H1 (cell line): Measurements from ENCODE around the gene PCNX1. TPM values are rescaled to one million over a fixed set of nuclear protein-coding genes. Genes with fewer than 3 reads are reported as not detected.

ENCODE experiments used
- CEBPB ChIP-seq: IDR thresholded peaks from 2 replicates; pipeline ENCODE4 v1.6.1; 2012; ENCODE audit warnings: low read depth, low read length
- GABPA ChIP-seq: IDR thresholded peaks from 2 replicates; pipeline ENCODE4 v1.6.1; 2011; ENCODE audit warnings: mild to moderate bottlenecking, low read length, moderate library complexity, borderline replicate concordance; ENCODE audit not compliant: insufficient read depth
- POLR2AphosphoS5 ChIP-seq: IDR thresholded peaks from 2 replicates; pipeline ENCODE4 v1.6.1; 2011; ENCODE audit warnings: low read depth, low read length
- SRF ChIP-seq: IDR thresholded peaks from 2 replicates; pipeline ENCODE4 v1.6.1; 2011; ENCODE audit warnings: mild to moderate bottlenecking, low read depth, low read length, moderate library complexity
- SUZ12 ChIP-seq: fragments of 200-600 bp; sonication (generic); IDR thresholded peaks from 2 replicates; pipeline ENCODE4 v1.6.1; 2012; ENCODE audit warnings: mild to moderate bottlenecking, inconsistent platforms, low read length, moderate library complexity, mixed read lengths
- polyA plus RNA-seq, 7 experiments: library from polyadenylated mRNA; depleted of rRNA in 3 of 7; stranded (reverse) in 5 of 7; unstranded in 2 of 7; fragments of >200 nt in 5 of 7; fragments of 200-250 nt in 2 of 7; gene quantifications; 1 replicate in 5 of 7; 2 replicates in 1 of 7; 4 replicates in 1 of 7; pipeline versions ENCODE4 v1.2.1 to v1.2.3, GENCODE V29; 2011 to 2013; ENCODE audit warnings: missing spikeins in 2 of 7, mixed read lengths in 2 of 7
- total RNA-seq: library from RNA; stranded (reverse); fragmentation: NEBNext Ultra II Directional; extraction: Animal tissue kit (Norgen Biotek cat#: 25700); gene quantifications from 2 replicates; pipeline ENCODE4 v1.2.1, GENCODE V29; 2021
- TF ChIP-seq, protein P1 (sequence below): fragments of 300-600 bp; sonication (generic); IDR thresholded peaks from 2 replicates; pipeline ENCODE4 v1.7.1; 2012; ENCODE audit warnings: low read length, moderate library complexity, mild to moderate bottlenecking, inconsistent platforms; ENCODE audit not compliant: insufficient replicate concordance

PCNX1 gene
- total and polyA plus RNA-seq, 2 of the 8 experiments (the other 6 are each of a cell fraction or from before 2014, with no cell fraction given): 37.7 to 53.2 TPM

DNA sequence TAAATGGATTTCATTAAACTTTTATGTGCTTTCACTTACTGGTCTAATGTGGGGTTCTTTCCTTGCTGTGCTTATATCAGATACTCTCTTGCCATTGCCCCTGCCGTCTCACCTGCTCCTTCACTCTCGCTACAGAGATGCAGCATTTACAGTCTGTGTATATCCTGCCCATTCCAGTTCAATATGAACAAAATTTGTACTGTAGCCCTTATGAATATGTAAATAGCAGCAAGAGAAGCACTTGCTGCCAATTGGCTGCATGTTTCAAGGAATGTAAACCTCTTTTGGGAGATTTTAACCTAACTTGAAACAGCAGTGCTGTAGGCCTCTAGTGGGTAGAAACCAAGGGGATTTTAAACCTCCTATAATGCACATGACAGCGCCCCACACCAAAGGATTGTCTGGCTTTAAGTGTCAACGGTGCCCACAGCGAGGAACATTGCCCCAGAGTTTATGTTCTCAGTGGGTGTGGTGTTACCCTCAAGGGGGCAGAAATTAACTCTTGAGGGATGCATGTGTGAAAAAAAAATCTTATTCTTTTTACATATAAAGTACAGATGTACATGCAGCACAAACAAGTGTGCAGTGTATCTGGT, 19.1 kb downstream of the PCNX1 start (continued):
- TF ChIP-seq, protein P1, sequence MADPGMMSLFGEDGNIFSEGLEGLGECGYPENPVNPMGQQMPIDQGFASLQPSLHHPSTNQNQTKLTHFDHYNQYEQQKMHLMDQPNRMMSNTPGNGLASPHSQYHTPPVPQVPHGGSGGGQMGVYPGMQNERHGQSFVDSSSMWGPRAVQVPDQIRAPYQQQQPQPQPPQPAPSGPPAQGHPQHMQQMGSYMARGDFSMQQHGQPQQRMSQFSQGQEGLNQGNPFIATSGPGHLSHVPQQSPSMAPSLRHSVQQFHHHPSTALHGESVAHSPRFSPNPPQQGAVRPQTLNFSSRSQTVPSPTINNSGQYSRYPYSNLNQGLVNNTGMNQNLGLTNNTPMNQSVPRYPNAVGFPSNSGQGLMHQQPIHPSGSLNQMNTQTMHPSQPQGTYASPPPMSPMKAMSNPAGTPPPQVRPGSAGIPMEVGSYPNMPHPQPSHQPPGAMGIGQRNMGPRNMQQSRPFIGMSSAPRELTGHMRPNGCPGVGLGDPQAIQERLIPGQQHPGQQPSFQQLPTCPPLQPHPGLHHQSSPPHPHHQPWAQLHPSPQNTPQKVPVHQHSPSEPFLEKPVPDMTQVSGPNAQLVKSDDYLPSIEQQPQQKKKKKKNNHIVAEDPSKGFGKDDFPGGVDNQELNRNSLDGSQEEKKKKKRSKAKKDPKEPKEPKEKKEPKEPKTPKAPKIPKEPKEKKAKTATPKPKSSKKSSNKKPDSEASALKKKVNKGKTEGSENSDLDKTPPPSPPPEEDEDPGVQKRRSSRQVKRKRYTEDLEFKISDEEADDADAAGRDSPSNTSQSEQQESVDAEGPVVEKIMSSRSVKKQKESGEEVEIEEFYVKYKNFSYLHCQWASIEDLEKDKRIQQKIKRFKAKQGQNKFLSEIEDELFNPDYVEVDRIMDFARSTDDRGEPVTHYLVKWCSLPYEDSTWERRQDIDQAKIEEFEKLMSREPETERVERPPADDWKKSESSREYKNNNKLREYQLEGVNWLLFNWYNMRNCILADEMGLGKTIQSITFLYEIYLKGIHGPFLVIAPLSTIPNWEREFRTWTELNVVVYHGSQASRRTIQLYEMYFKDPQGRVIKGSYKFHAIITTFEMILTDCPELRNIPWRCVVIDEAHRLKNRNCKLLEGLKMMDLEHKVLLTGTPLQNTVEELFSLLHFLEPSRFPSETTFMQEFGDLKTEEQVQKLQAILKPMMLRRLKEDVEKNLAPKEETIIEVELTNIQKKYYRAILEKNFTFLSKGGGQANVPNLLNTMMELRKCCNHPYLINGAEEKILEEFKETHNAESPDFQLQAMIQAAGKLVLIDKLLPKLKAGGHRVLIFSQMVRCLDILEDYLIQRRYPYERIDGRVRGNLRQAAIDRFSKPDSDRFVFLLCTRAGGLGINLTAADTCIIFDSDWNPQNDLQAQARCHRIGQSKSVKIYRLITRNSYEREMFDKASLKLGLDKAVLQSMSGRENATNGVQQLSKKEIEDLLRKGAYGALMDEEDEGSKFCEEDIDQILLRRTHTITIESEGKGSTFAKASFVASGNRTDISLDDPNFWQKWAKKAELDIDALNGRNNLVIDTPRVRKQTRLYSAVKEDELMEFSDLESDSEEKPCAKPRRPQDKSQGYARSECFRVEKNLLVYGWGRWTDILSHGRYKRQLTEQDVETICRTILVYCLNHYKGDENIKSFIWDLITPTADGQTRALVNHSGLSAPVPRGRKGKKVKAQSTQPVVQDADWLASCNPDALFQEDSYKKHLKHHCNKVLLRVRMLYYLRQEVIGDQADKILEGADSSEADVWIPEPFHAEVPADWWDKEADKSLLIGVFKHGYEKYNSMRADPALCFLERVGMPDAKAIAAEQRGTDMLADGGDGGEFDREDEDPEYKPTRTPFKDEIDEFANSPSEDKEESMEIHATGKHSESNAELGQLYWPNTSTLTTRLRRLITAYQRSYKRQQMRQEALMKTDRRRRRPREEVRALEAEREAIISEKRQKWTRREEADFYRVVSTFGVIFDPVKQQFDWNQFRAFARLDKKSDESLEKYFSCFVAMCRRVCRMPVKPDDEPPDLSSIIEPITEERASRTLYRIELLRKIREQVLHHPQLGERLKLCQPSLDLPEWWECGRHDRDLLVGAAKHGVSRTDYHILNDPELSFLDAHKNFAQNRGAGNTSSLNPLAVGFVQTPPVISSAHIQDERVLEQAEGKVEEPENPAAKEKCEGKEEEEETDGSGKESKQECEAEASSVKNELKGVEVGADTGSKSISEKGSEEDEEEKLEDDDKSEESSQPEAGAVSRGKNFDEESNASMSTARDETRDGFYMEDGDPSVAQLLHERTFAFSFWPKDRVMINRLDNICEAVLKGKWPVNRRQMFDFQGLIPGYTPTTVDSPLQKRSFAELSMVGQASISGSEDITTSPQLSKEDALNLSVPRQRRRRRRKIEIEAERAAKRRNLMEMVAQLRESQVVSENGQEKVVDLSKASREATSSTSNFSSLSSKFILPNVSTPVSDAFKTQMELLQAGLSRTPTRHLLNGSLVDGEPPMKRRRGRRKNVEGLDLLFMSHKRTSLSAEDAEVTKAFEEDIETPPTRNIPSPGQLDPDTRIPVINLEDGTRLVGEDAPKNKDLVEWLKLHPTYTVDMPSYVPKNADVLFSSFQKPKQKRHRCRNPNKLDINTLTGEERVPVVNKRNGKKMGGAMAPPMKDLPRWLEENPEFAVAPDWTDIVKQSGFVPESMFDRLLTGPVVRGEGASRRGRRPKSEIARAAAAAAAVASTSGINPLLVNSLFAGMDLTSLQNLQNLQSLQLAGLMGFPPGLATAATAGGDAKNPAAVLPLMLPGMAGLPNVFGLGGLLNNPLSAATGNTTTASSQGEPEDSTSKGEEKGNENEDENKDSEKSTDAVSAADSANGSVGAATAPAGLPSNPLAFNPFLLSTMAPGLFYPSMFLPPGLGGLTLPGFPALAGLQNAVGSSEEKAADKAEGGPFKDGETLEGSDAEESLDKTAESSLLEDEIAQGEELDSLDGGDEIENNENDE: no peak
- TF ChIP-seq CEBPB (no peak), GABPA (no peak), POLR2AphosphoS5 (no peak), SRF (no peak), SUZ12 (no peak)
